GM12878 (cell line): ENCODE measurements around the gene PRKAA1. TPM values are rescaled to one million over a fixed set of nuclear protein-coding genes. Genes with fewer than 3 reads are reported as not detected.

Source experiments
- ATAC-seq: fragments of 200-7000 bp; cut with Tn5 transposase; 3 replicates; pipeline ENCODE4 v1.9.1; 2020; ENCODE audit warnings: mild to moderate bottlenecking, moderate library complexity
- BruUV-seq: library from RNA; stranded (reverse); fragments of 400-500 nt; replicated peaks from 2 replicates; lab custom pipeline; 2021; lab: Mats Ljungman, UMichigan
- CTCF ChIA-PET: fragments of 300-600 bp; sonication (Branson Sonifier 250); formaldehyde crosslinking; extraction: SDS; loops from one replicate; lab custom pipeline; 2021; ENCODE audit warnings: inconsistent platforms; lab: Yijun Ruan, JAX
- POLR2A ChIA-PET: fragments of 350-600 bp; formaldehyde crosslinking; extraction: SDS; loops from one replicate; lab custom pipeline; 2021; ENCODE audit warnings: inconsistent platforms; lab: Charles Lee
- RAD21 ChIA-PET: fragments of 300-600 bp; sonication (Branson Sonifier 250); formaldehyde crosslinking; loops from one replicate; lab custom pipeline; 2023; ENCODE audit warnings: antibody characterized with exemption; ENCODE audit not compliant: unreplicated experiment; lab: Charles Lee
- SMC1A ChIA-PET: fragments of 300-600 bp; sonication (Branson Sonifier 250); formaldehyde crosslinking; loops from one replicate; lab custom pipeline; 2023; ENCODE audit not compliant: unreplicated experiment, uncharacterized antibody; lab: Charles Lee
- DNase-seq: peaks from one replicate; pipeline ENCODE4 v3.0.0-alpha.2; 2011; ENCODE audit warnings: low read depth, low spot score
- FAIRE-seq: peaks from 3 replicates; lab custom pipeline; 2011; peaks lifted over from hg19 to GRCh38; lab: Jason Lieb, UNC
- H2AFZ ChIP-seq: 2 replicates; pipeline ENCODE4 v1.6.0; 2011; ENCODE audit warnings: low read depth, low read length, control low read depth; ENCODE audit not compliant: control insufficient read depth
- H3K27ac ChIP-seq: 2 replicates; pipeline ENCODE4 v1.5.1; 2011; ENCODE audit warnings: control low read depth; ENCODE audit not compliant: control insufficient read depth, insufficient read depth
- H3K27me3 ChIP-seq, 2 experiments: replicated peaks in 1 of 2; 2 replicates each; pipeline versions ENCODE4 v1.6.0 to v1.6.1; 2011; ENCODE audit warnings: low read length in 1 of 2; ENCODE audit not compliant: control insufficient read depth in 2 of 2, insufficient read depth in 2 of 2
- H3K36me3 ChIP-seq, 2 experiments: 2 replicates each; pipeline ENCODE4 v1.5.1; 2011; ENCODE audit warnings: low read length in 1 of 2; ENCODE audit not compliant: control insufficient read depth in 2 of 2, insufficient read depth in 2 of 2
- H3K4me1 ChIP-seq: 2 replicates; pipeline ENCODE4 v1.6.1; 2011; ENCODE audit warnings: mild to moderate bottlenecking, low read length, moderate library complexity, mixed read lengths; ENCODE audit not compliant: control insufficient read depth, insufficient read depth
- H3K4me2 ChIP-seq: 2 replicates; pipeline ENCODE4 v1.6.0; 2011; ENCODE audit warnings: control low read depth; ENCODE audit not compliant: control insufficient read depth, insufficient read depth
- H3K4me3 ChIP-seq: fragments of 200-600 bp; sonication (generic); 2 replicates; pipeline ENCODE4 v1.5.1; 2016
- H3K79me2 ChIP-seq: 2 replicates; pipeline ENCODE4 v1.6.0; 2011; ENCODE audit warnings: low read length; ENCODE audit not compliant: control insufficient read depth, insufficient read depth
- H3K9ac ChIP-seq: 2 replicates; pipeline ENCODE4 v1.8.0; 2011; ENCODE audit warnings: low read length, control low read depth, mixed read lengths; ENCODE audit not compliant: control insufficient read depth, insufficient read depth
- H3K9me3 ChIP-seq: replicated peaks from 3 replicates; pipeline ENCODE4 v1.5.1; 2011; ENCODE audit warnings: mild to moderate bottlenecking, low read length; ENCODE audit not compliant: control insufficient read depth, insufficient read depth
- H4K20me1 ChIP-seq: 2 replicates; pipeline ENCODE4 v1.6.0; 2011; ENCODE audit not compliant: control insufficient read depth, insufficient read depth
- ATF7 ChIP-seq: fragments of 450-650 bp; IDR thresholded peaks from 2 replicates; pipeline ENCODE4 v1.6.1; 2016; ENCODE audit warnings: low read depth, mild to moderate bottlenecking
- CBX3 ChIP-seq: fragments of 200-600 bp; sonication (generic); IDR thresholded peaks from 2 replicates; pipeline ENCODE4 v1.6.1; 2016; ENCODE audit warnings: low read depth, borderline replicate concordance
- CHD2 ChIP-seq: IDR thresholded peaks from 2 replicates; pipeline ENCODE4 v1.6.1; 2011; ENCODE audit warnings: low read depth, low read length, improper control_type of control experiment, borderline replicate concordance
- CREB1 ChIP-seq: IDR thresholded peaks from 2 replicates; pipeline ENCODE4 v1.6.1; 2012; ENCODE audit warnings: low read depth, mild to moderate bottlenecking, inconsistent platforms
- ELK1 ChIP-seq: IDR thresholded peaks from 2 replicates; pipeline ENCODE4 v1.6.1; 2012; ENCODE audit warnings: low read depth, low read length, improper control_type of control experiment
- FOS ChIP-seq: IDR thresholded peaks from 3 replicates; pipeline ENCODE4 v1.6.1; 2011; ENCODE audit warnings: borderline replicate concordance; ENCODE audit not compliant: insufficient read length; ENCODE audit errors: extremely low read depth
- NFXL1 ChIP-seq: fragments of 450-650 bp; IDR thresholded peaks from 2 replicates; pipeline ENCODE4 v1.6.1; 2017; ENCODE audit warnings: antibody characterized with exemption, mild to moderate bottlenecking, borderline replicate concordance
- NFYB ChIP-seq: IDR thresholded peaks from 2 replicates; pipeline ENCODE4 v1.6.1; 2011; ENCODE audit warnings: low read depth, mild to moderate bottlenecking, low read length, improper control_type of control experiment, moderate library complexity; ENCODE audit not compliant: insufficient read depth
- RB1 ChIP-seq: fragments of 450-650 bp; formaldehyde crosslinking; IDR thresholded peaks from 2 replicates; pipeline ENCODE4 v1.6.1; 2017; ENCODE audit warnings: mild to moderate bottlenecking, borderline replicate concordance
- RCOR1 ChIP-seq: conservative IDR thresholded peaks from 2 replicates; pipeline ENCODE4 v1.6.1; 2012; ENCODE audit warnings: low read depth, low read length, improper control_type of control experiment
- SMAD1 ChIP-seq: fragments of 450-650 bp; IDR thresholded peaks from 2 replicates; pipeline ENCODE4 v1.6.1; 2018; ENCODE audit warnings: mild to moderate bottlenecking, low read depth; ENCODE audit not compliant: partially characterized antibody
- SMAD5 ChIP-seq: IDR thresholded peaks from 2 replicates; pipeline ENCODE4 v1.6.1; 2016; ENCODE audit warnings: antibody characterized with exemption, low read depth
- SREBF2 ChIP-seq: IDR thresholded peaks from 2 replicates; pipeline ENCODE4 v1.6.1; 2012; ENCODE audit warnings: mild to moderate bottlenecking, low read length
- USF2 ChIP-seq: IDR thresholded peaks from 2 replicates; pipeline ENCODE4 v1.6.1; 2011; ENCODE audit warnings: low read depth, low read length, improper control_type of control experiment, borderline replicate concordance
- ZBTB4 ChIP-seq: fragments of 450-650 bp; formaldehyde crosslinking; IDR thresholded peaks from 2 replicates; pipeline ENCODE4 v1.4.0; 2022; ENCODE audit warnings: mild to moderate bottlenecking, moderate library complexity
- ZNF24 ChIP-seq: fragments of 450-650 bp; IDR thresholded peaks from 2 replicates; pipeline ENCODE4 v1.6.1; 2017; ENCODE audit warnings: antibody characterized with exemption, mild to moderate bottlenecking
- ZZZ3 ChIP-seq: IDR thresholded peaks from 2 replicates; pipeline ENCODE4 v1.6.1; 2011; ENCODE audit warnings: low read depth; ENCODE audit not compliant: control insufficient read depth, insufficient read length
- WGBS: methylation state at CpG from one replicate; pipeline ENCODE4 v1.1.6; 2016; ENCODE audit warnings: low lambda C conversion rate; ENCODE audit not compliant: insufficient replicate concordance, insufficient coverage; ENCODE audit errors: missing lambda C conversion rate; 5-methylcytosine and 5-hydroxymethylcytosine counted together
- in situ Hi-C: fragments of 300-500 bp; cut with MboI; formaldehyde crosslinking; loops from 9 replicates; pipeline ENCODE4 v1.14.3; 2018; ENCODE audit warnings: mixed read lengths
- intact Hi-C: fragments of 100-400 bp; cut with micrococcal nuclease; formaldehyde crosslinking; loops from one replicate; pipeline ENCODE4 v1.14.2; 2022; ENCODE audit not compliant: unreplicated experiment
- polyA plus RNA-seq, 11 experiments: library from polyadenylated mRNA; depleted of rRNA in 4 of 11; unstranded in 6 of 11; stranded (reverse) in 5 of 11; fragments of >200 nt; fragmentation: Nextera tagmentation in 4 of 11; fragmentation: Illumina TruSeq in 1 of 11; extraction: Ambion mirVana in 4 of 11; extraction: Trizol in 1 of 11; gene quantifications; 1 replicate in 1 of 11; 2 replicates in 10 of 11; pipeline versions ENCODE4 v1.2.1 to v1.2.3, GENCODE V29; 2011 to 2016; ENCODE audit warnings: inconsistent platforms in 2 of 11, missing spikeins in 2 of 11, low read depth in 1 of 11
- total RNA-seq, 4 experiments: library from RNA; depleted of rRNA in 3 of 4; stranded (reverse); fragments of >200 nt in 3 of 4; fragmentation: Illumina TruSeq in 1 of 4; extraction: Trizol in 1 of 4; gene quantifications; 2 replicates each; pipeline versions ENCODE4 v1.2.1 to v1.2.3, GENCODE V29; 2013 to 2021

PRKAA1 gene
- total and polyA plus RNA-seq, 10 of the 15 experiments (the other 5 are each of a cell fraction or from before 2014, with no cell fraction given), result 13.6 to 55.5 (median 29.6) TPM

DNA sequence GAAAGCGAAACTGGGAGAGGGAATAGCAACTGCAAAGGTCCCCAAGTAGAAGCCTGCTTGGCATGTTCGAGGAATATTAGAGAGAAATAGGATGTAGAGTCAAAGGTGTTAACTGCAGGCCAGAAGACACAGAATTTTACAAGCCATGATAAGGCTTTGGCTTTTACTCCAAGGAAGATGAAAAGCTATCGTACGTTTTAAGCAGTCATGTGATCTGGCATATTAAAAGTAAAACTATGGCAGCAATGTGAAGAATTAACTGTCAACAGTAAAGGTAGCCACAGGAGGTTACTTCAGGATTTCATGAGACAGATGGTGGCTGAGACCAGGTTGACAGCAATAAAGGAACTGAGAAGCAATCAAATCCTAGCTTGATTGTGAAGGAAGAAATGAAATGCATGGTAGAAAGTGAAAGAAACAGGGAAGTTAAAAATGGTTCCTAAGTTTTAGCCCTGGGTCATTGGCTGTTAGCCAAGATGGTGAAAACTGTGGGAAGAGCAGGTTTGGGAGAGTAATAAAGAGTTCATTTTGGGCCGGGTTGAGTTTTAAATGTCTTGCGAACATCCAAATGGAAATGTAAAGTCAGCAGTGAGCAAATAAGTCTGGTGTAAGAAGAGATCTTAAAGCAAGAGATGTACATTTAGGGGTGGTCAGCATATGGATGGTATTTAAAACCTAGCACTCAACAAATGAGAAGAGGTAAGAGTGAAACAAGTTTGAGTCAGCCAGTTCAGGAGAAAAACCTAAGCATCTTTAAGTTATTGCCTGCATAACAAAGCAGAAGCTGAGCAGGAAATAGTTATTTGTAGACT lies 22.1 kb downstream of the PRKAA1 start (continued):
- TF ChIP-seq RCOR1 (no peak), SREBF2 (no peak), RB1 (no peak), CBX3 (no peak), ELK1 (no peak), NFYB (no peak)

DNA sequence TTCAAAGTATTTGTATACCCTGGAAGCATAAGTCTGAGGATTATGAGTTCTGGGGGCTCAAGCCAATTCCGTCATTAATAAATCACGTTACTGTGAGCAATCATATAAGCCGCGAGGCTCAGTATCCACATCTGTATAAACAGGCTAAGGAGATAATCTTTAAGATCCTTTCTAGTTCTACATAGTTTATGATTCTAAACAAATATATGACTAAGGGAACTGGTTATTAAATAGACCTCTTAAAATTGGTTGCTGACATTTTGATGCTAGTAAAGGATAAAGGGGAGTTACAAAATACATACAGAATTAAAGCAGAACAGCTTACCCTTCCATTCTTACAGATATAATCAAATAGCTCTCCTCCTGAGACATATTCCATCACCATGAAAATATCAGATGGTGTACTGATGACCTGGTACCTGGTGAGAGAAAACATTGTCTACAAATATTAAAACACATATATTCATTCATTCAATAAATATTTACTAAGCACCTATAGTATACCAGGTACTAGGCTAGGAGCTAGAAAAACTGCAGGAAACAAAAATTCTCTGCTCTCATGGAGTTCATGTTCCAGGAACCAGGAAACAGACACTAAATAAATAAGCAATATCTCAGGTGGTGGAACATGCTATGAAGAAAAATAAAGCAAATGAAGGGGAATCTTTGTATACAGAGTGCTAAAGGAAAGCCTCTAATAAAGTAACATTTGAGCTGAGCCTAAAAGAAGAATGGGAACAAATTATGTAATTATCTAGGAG lies 22.9 kb downstream of the PRKAA1 start:
- ChIA-PET POLR2A (interaction anchor here (0.6 kb wide), 1 partner anchor 71 kb away, joined by 4 read pairs; no protein-coding TSS in a partner anchor), SMC1A (interaction anchor here (1.2 to 1.4 kb wide), 2 partner anchors 13 to 18 kb away, joined by 4 to 5 read pairs; no protein-coding TSS in a partner anchor), CTCF (interaction anchor here (1.0 to 1.6 kb wide), 2 partner anchors 13 to 17 kb away, joined by 3 read pairs; no protein-coding TSS in a partner anchor), RAD21 (no interaction called here)
- Histone ChIP-seq H4K20me1 (no peaks in the 10 kb centered on the region), H2AFZ (no peak overlapping the region), H3K79me2 (peaks cover 5% of the 10 kb centered on the region), H3K27me3 (no peaks in the 10 kb centered on the region), H3K4me2 (no peak overlapping the region), H3K27ac (no peak overlapping the region), H3K9ac (no peak overlapping the region), H3K36me3 (peaks cover 0 to 2% of the 10 kb centered on the region in 2 experiments; a peak in 2 of 4 replicates), H3K4me3 (no peak overlapping the region), H3K4me1 (no peaks in the 10 kb centered on the region; the same call in 1 of the 2 replicates), H3K9me3 (no peaks in the 10 kb centered on the region)
- BruUV-seq, result no TSS peak
- in situ Hi-C loops, result no loop called here
- ATAC-seq (no peak), DNase-seq (no peak), FAIRE-seq (no peak)
- intact Hi-C loops, result no loop called here
- WGBS, result 98% methylated on average over 4 of the region's 4 CpGs
- TF ChIP-seq CHD2, result no peak
- no peak for TF ChIP-seq ATF7
- no peak for TF ChIP-seq SMAD1
- TF ChIP-seq SMAD5, result no peak
- TF ChIP-seq CREB1, result no peak
- no peak for TF ChIP-seq ZNF24
- no peak for TF ChIP-seq ZBTB4 (CRISPR knock-in tag)
- TF ChIP-seq FOS, result no peak
- TF ChIP-seq USF2, result no peak
- TF ChIP-seq ZZZ3, result no peak
- TF ChIP-seq NFXL1, result no peak
